ENCODE data around the gene C1orf226.

C1orf226 gene

DNA sequence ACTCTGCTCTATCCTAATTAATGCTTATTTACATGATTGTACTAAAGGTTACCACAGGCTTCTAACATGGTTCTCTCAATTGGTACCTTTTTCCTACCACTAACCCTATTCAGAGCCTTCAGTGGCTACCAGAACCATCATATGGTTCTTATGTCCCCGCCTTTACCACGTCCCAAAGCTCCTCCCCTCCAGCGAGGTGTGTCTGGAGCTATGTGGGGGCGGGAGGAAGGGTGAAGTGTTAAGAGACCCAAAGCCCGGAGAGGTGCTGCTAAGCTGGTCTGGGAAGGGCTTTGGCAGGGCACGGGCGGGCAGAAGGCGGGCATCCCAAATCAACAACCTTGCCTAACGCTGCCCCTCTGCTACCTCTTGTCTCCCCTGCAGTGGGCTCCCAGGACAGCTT, 14.9 kb upstream of the C1orf226 start:
- DNase-seq = no peak

DNA sequence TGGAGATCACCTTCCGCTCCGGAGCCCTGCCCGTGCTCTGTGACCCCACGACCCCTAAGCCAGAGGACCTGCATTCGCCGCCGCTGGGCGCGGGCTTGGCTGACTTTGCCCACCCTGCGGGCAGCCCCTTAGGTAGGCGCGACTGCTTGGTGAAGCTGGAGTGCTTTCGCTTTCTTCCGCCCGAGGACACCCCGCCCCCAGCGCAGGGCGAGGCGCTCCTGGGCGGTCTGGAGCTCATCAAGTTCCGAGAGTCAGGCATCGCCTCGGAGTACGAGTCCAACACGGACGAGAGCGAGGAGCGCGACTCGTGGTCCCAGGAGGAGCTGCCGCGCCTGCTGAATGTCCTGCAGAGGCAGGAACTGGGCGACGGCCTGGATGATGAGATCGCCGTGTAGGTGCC, 14.5 kb upstream of the C1orf226 start:
- no peak for DNase-seq

DNA sequence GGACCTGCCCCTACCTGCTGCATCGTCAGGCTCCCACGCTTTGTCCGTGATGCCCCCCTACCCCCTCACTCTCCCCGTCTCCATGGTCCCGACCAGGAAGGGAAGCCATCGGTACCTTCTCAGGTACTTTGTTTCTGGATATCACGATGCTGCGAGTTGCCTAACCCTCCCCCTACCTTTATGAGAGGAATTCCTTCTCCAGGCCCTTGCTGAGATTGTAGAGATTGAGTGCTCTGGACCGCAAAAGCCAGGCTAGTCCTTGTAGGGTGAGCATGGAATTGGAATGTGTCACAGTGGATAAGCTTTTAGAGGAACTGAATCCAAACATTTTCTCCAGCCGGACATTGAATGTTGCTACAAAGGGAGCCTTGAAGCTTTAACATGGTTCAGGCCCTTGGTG, 13.8 kb upstream of the C1orf226 start:
- no peak for DNase-seq

DNA sequence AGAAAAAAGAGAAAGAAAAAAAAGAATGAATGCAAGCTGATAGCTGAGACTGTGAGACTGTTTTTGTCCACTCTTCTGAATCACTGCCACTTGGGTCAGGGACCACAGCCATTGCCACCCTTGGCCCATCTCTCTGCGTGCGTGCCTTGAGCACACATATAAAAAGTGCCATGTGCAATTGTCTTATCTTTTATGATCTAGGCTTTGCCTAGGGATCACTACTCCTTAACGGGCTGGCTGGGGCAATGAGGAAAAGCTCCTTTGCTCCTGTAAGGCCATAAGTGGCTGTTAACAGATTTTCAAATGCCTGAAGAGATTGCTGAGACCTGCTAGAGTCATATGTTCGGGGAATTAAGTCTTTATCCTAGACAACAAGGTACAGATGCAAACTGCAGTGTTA, 13.1 kb upstream of the C1orf226 start:
- no peak for DNase-seq

DNA sequence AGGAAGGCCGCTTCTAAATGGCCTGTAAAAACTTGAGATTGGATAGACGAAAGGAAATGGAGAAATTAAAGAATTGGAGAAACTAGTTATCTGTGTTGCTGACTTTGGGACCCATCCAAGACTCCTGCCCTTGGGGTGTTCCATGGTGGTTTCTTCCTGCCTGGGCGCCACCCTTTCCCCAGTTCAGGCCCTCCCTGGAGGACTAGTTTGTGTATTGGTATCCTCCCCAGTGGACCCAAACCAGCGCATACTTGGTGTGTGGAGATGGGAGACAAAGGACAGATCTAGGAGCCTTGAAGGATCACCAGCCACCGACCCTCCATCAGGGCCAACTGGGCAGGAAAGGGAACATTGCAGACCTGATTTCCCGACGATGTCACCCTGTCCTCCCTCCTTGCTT, 12.0 kb upstream of the C1orf226 start:
- no peak for DNase-seq

DNA sequence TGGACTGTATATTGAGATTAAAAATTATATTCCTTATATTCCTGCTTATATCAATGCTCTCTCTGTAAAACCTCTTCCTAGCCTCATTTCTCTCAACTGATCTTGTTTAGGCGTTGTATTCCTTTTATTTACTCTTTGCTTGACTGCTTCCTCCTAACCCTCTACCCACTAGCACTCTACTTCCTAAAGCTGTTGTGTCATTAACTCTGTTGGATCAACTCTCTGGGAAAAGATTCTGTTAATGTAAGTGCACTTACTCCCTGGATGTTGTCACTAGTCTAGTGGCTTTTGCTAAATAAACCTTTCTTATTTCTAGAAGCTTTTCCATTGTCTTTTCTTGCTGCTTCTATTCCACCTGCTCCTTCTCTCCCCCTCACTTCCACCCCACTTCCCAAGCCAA, 11.4 kb upstream of the C1orf226 start:
- DNase-seq = no peak

DNA sequence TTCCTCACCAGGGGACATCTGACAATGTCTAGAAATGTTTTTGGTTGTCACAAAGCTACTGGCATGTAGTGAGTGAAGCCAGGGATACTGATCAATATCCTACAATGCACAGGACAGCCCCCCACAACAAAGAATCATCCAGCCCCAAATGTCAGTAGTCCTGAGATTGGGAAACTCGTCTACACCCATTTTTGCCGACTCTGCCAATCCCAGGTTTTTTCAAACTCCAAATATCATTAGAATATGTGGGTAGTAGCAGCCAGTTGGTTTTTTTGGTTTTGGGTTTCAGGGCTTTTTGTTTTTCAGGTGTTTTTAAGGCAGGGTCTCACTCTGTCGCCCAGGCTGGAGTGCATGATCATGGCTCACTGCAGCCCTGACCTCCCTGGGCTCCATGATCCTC, 10.8 kb upstream of the C1orf226 start:
- DNase-seq = no peak

DNA sequence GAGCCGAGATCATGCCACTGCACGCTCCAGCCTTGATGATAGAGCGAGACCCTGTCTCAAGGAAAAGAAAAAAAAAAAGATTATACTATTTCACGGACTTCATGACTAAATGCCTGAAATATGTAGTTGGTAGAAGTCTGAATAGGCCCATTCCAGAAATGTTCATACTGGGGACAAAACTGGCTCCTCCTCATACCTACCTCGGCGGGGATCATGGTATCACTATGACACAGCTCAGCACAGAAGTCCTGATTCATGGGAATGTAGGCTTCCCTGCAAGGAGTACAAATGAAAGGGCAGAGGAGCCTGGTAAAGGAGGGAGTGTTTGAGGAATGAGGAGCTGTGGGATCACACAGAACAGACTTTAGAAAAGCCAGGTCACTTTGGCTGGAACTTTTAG, 9.9 kb upstream of the C1orf226 start:
- no peak for DNase-seq

DNA sequence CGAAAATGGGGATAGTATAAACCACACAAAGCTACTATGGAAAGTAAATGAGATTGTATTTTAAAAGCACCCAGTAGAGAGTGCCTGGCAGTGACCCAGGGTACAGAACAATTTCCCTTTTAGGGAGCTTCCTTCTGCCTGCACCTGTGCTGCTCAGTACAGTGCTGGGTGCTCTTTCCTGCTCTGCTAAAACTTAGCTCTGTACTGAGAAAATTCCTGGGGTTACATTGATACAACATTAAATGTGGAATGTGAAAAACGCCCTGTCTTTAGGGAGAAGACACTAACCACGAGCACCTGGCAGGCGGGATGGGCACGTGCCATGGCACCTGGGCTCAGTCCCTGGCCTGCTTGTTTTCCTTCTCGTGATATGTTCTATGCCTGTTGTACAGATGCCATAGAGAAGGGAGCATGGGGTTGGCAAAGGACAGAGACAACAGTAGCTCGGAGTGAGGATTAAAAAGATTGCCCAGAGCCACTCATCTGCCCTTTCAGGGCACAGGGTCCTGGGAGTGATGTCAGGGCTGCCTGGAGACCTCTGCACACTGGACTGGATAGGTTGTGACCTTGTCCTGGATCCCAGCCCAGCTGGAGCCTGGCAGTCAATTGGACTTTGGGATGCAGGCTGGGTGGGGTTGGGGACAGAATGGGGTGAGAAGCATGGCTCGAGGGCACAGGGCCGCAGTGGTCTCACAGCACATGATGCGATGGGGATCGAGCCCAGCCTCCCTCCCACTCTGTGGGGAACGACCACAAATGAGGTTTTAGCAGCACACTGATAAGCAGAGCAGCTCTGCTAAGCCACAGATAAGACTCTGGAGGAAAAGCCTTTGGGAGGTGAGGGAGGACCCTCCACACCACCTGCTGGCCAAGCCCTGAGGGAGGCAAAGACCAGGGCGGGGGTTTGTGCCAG, 9.1 kb upstream of the C1orf226 start:
- no peak for DNase-seq

DNA sequence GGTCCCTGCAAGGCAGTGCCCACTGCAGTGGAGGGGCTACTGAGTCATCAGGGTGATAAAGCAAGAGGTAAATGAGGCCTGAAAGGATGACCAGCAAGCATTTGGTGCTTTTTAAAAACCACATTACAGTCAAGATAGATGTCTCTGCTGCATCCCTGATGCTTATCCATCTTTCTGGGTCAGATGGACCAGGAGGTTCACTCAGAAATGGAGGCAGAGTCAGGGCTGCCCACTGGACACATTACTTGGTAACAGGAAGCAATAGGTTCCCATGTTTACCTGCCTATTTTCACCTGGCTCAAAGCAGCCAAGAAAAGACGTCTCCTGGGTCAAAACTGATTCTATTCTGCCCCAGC, 8.5 kb upstream of the C1orf226 start:
- DNase-seq = no peak

DNA sequence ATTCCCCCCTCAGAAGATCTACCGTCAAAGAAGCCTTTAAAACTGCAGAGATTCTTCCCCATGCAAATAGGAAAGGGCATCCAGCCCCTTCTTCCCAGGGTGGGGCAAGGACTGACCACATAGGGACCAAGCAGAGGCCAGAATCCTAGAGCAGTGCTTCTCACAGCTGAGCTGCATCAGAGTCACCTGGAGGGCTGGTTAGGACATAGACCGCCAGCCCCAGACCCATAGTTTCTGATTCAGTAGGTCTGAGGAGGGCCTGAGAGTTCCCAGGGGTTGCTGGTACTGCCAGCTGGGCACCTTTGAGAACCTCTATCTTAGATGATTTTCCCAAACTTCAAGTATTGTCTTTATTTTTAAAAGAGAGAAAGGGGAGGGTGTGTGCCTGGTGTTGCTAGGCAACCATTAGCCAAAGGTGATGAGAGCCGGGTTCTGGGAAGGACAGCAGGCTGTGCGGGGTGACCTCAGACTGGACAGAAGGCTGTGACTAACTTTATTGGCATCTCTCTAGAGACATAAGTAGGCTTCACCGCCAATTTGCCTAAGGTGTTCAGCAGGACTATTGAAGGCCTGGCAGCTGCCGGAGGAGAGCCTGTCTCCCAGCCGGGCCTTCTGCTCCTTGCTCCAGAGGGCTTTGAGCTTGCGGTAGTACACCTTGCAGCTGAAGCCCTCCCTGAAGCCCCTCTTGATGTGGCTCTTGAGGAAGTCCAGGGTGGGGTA, 7.8 kb upstream of the C1orf226 start:
- no peak for DNase-seq

DNA sequence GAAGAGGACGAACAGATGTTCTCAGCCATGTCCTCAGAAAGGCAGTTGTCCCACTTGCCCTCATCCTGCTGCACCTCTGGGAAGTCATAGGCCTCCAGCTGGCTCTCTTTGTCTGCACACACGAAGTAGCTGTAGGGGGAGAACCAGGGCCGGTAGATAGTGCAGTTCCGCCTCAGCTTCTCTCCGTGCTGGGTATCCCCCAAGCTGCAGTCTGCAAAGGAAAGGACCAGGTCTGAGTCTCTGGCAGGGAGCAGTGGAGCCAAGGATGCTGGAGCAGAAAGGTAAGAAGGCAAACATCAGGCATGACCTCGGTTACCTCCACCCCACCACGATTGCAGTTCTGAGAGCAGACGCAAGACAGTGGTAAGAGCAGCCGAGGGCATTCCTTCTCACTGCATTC, 7.1 kb upstream of the C1orf226 start:
- no peak for DNase-seq

DNA sequence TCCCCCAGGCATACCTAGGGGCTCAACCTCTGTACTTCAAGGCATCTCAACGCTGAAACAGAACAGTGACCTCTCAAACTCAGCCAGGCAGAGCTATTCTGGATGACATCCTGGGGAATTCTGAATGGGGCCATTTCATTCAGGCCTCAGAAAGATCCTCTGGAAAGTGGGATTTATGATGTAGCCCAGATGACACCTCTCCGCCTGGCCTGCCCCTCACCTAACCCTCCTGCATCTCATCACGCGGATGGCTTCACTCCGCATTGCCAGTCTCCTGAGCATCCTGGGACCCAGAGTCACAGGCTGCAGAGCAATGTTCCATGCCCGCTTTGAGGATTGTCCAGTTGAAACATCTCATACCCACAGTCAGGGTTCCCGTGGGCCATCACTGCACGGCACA, 6.1 kb upstream of the C1orf226 start:
- DNase-seq = no peak

DNA sequence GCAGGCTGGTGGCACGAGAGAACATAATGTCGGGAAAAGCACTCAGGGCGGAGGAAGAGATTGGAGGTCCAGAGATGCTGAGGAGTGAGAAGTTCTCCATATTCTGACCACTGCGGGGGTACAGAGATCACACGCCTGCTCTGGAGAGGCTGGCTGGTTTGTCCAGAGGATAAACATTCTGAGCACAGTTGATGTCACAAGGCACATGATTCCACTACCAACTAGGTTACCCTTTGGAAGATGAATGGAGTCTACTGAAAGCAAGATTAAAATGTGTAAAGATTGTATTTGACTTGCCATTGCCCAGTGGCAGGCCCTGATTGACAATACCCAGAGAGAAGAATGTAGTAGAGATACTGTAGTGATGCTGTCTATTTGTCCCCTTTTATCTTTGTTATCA, 4.8 kb upstream of the C1orf226 start, which contains the start of gene SPATA46:
Gene SPATA46 (minus strand): TSS at position 164 of the 400 bp plus-strand sequence. CDS start 64 bp downstream, at position 100.
- no peak for DNase-seq

DNA sequence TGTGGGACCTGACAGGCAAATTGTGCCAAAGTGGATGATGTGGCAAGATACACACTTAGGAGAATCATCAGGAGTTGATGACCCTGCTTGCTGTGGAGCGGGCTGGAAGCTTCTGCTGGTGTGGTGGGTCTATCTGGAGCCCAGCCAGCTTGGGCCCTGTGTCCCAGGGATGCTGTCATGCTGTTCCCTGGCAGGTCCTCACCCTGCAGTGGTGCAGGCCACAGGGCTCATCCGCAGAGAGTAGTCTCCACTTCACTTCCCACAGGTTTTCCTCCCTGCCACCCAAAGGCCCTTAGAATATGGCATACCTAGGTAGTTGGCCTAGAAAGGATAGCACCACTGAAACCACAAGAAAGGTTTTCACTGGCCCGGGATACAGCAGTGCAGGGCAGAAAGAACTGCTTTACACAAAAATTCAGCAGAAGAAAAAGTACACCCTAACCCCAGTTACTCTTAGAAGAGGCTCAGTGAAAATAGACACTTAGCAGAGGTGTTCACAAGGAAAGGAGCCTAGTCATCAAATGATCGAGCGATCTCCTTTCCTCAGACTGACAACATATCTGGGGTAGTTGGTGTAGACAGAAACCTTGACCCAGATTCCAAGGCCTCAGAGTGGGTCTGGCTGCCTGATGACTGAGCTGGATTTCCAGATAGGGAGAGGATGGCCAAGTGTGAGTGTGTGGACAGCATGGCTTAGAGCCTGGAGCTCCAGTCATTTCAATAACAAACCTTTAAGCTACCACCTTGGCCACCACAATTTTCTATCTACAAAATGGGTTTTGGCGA, 1.3 kb upstream of the C1orf226 start:
- no peak for DNase-seq

DNA sequence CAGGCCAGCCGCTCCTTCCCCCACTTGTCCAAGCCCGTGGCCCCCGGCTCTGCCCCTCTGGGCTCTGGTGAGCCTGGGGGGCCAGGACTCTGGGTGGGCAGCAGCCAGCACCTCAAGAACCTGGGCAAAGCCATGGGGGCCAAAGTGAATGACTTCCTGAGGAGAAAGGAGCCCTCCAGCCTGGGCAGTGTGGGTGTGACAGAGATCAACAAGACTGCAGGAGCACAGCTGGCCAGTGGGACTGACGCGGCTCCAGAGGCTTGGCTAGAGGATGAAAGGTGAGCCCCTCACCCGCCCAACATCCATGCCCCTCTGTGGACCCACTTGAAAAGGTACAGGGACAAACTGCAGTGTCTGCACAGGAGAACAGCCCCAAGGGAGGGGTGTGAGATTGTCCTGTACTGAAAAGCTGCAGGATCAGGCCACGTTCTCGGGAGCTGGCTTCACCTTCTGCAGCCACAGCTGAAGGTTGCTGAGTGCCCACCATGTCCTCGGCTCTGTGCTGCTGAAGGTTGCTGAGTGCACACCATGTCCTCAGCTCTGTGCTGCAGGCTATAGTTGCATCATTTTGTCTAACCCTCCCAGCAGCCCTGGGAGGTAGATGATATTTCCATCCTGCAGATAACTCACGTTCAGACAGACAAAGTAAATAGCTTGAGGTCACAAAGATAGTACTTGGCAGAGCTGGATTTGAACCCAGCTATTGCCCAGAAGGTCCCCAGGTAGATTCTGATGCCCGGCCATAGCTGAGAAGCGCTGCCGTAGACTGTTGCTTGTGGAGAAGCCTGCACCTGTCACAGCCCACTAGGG, 618 bp downstream of the C1orf226 start:
- DNase-seq = no peak

DNA sequence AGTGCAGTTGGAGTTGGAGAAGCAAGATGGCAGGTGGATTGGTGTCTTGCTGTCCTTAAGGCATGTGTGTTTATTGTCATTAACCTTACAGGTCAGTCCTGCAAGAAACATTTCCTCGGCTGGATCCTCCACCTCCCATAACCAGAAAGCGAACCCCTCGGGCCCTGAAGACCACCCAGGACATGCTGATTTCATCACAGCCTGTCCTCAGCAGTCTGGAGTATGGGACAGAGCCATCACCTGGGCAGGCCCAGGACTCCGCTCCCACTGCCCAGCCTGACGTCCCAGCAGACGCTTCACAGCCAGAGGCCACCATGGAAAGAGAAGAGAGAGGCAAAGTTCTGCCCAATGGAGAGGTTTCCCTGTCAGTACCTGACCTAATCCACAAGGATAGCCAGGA, 1.6 kb downstream of the C1orf226 start:
- DNase-seq = no peak

DNA sequence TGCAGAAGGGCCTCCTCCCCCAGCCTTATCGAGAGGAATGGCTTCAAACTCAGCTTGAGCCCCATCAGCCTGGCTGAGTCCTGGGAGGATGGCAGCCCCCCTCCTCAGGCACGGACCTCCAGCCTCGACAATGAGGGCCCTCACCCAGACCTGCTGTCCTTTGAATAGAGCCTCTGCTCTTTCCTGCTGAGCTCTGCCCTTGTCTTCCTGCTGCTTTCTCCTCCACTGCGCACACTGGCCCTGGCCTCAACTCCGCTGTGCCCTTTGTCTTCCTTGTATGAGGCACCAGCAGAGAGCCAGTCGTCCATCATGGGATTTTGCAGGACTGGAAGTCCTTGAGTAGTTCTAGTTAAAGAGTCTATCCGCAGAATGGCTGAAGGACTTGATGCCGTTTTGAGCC, 2.0 kb downstream of the C1orf226 start:
- no peak for DNase-seq

DNA sequence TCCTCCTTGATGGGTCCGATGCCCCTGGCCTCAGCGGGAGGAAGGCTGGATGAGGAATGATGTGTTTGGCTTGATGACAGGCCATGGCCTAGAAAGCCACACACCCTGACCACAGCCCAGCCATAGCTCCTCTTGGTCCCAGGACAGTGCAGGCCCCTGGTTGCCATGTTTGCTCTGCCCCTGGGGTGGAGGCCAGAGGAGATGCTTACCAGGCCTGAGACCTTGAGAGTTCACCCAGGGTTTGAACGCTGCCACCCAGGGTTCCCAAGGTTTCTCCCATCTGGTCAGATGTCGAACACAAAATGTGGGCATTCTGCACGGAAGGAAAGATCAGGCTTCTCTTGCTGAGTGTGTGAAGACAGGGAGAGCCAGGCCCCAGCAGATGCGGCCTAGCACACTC, 2.6 kb downstream of the C1orf226 start:
- no peak for DNase-seq

DNA sequence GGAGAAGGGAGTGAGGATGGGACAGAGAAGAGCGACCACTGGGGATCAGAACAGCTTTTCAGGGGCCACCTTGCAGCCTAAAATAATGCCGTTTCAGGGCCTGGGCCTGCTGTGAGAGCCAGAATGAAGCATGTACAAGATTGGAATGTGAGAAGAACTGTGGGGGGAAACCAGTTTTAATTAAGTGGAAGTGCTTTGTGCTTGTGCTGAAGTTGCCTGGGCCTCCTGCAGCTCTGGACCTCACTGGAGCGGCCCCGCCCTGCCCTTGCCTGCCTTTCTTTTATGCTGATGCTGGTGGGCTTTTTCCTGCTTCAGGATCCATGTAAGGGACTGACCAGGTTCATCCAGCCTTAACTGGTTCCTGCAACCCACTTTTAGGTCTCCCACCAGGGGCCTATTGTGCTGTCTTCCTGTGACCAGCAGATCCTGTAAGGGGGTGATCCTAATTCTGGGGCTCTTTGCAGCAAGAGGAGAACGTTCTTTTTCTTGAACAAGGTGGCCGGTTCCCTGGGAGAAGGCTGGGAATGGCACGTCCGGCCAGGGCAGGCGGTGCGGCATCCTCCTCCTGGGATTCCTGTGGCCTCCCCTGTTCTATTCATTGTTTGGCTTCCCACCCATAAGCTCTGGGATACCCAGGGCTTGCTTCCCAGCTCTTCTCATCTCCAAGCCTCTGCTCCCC, 3.2 kb downstream of the C1orf226 start:
- DNase-seq = no peak

DNA sequence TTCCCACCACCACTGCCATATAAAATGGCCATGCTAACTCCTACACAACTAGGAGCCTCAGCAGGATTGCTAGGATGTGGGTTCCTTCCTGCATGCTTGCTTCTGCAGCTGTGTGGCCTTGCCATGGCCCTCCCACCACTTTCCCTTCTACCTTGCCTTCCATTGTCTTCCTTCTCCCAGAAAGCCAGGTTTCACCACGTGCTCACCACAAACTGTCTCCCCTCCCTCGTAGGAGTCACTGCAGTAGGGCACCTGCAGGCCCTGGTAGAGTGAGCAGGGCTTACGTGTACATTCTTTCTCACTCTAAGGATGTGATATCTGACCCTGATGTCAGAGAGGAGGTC, 3.7 kb downstream of the C1orf226 start:
- no peak for DNase-seq

DNA sequence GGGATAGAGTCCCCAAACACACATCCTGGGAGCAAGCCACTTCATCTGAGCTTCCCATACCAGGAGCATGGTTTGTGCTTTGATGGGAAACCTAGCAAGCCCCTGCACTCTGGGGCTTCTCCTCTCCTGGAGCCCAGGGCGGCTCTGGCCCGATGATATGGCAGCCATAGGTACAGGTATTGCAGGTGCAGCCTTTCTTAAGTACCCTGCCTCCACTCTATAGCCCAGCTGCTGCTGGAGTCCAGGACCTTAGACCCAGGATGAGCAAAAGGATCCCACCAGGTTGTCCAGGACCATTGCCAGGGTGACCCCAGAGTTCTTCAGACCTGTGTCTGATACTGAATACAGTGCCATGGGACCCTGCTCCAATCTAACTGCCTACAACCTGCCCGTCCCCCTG, 4.2 kb downstream of the C1orf226 start:
- no peak for DNase-seq
